ENCODE measurements around the gene LEP.

- TF ChIP-seq, protein P1, sequence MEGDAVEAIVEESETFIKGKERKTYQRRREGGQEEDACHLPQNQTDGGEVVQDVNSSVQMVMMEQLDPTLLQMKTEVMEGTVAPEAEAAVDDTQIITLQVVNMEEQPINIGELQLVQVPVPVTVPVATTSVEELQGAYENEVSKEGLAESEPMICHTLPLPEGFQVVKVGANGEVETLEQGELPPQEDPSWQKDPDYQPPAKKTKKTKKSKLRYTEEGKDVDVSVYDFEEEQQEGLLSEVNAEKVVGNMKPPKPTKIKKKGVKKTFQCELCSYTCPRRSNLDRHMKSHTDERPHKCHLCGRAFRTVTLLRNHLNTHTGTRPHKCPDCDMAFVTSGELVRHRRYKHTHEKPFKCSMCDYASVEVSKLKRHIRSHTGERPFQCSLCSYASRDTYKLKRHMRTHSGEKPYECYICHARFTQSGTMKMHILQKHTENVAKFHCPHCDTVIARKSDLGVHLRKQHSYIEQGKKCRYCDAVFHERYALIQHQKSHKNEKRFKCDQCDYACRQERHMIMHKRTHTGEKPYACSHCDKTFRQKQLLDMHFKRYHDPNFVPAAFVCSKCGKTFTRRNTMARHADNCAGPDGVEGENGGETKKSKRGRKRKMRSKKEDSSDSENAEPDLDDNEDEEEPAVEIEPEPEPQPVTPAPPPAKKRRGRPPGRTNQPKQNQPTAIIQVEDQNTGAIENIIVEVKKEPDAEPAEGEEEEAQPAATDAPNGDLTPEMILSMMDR (IDR thresholded peaks at IDR 0.05) = no peak
- no peak for TF ChIP-seq POLR2A (IDR thresholded peaks at IDR 0.05)
These were observed 29.5 kb upstream of the LEP start for GRCh38 chr7:128211626-128212025.

Data from esophagus squamous epithelium (tissue), 4 donors.